Natural killer cell (primary cell): Measurements from ENCODE around the gene ZNF317. TPM values are rescaled to one million over a fixed set of nuclear protein-coding genes. Genes with fewer than 3 reads are reported as not detected.
A peak's percentile ranks its signal among the peaks of the same experiment; 100 is the strongest.

Experiments
- ATAC-seq, 3 donors: fragments of 150-1000 bp in 2 of 3; fragments of 200-7000 bp in 1 of 3; cut with Tn5 transposase; 1 replicate in 1 of 3; 2 replicates in 2 of 3; pipeline ENCODE4 v1.10.0; 2021; ENCODE audit warnings: mild to moderate bottlenecking in 2 of 3, moderate library complexity in 2 of 3
- DNase-seq, 2 donors: peaks; one replicate each; pipeline versions ENCODE4 v3.0.0 to v3.0.0-alpha.2; 2013 to 2021; ENCODE audit warnings: mixed read lengths in 1 of 2
- H3K27ac ChIP-seq: one replicate; pipeline ENCODE4 v1.5.1; 2013; ENCODE audit warnings: mild to moderate bottlenecking, low read length
- H3K27me3 ChIP-seq: one replicate; pipeline ENCODE4 v1.6.1; 2013; ENCODE audit warnings: low read length; ENCODE audit not compliant: control insufficient read depth, insufficient read depth
- H3K36me3 ChIP-seq: one replicate; pipeline ENCODE4 v1.6.1; 2013; ENCODE audit warnings: low read length; ENCODE audit not compliant: control insufficient read depth, insufficient read depth
- H3K4me1 ChIP-seq: one replicate; pipeline ENCODE4 v1.6.1; 2013; ENCODE audit warnings: low read length; ENCODE audit not compliant: control insufficient read depth, insufficient read depth
- H3K4me3 ChIP-seq: one replicate; pipeline ENCODE4 v1.5.1; 2013; ENCODE audit warnings: low read length
- H3K9me3 ChIP-seq: one replicate; pipeline ENCODE4 v1.6.1; 2013; ENCODE audit warnings: low read length; ENCODE audit not compliant: control insufficient read depth, insufficient read depth
- H3K27ac Mint-ChIP-seq, 2 donors: one replicate each; pipeline ENCODE4 v1.8.0; 2022; ENCODE audit warnings: mild to moderate bottlenecking in 2 of 2, mixed read lengths in 2 of 2, moderate library complexity in 1 of 2
- H3K27me3 Mint-ChIP-seq, 2 donors: one replicate each; pipeline ENCODE4 v1.8.0; 2022; ENCODE audit warnings: low read depth in 2 of 2, mixed read lengths in 2 of 2
- H3K36me3 Mint-ChIP-seq: one replicate; pipeline ENCODE4 v1.8.0; 2022; ENCODE audit warnings: mixed read lengths
- H3K4me1 Mint-ChIP-seq, 2 donors: one replicate each; pipeline ENCODE4 v1.8.0; 2022; ENCODE audit warnings: mixed read lengths in 2 of 2
- H3K4me3 Mint-ChIP-seq: one replicate; pipeline ENCODE4 v1.8.0; 2022; ENCODE audit warnings: mild to moderate bottlenecking, moderate library complexity, mixed read lengths
- H3K9me3 Mint-ChIP-seq, 2 donors: one replicate each; pipeline ENCODE4 v1.8.0; 2022; ENCODE audit warnings: mixed read lengths in 2 of 2
- CTCF ChIP-seq: fragments of 200-600 bp; IDR thresholded peaks from one replicate; pipeline ENCODE4 v1.8.0; 2022; ENCODE audit warnings: antibody characterized with exemption
- WGBS: methylation state at CpG from one replicate; pipeline ENCODE4 v1.1.7; 2013; ENCODE audit warnings: missing lambda C conversion rate; ENCODE audit not compliant: insufficient coverage; 5-methylcytosine and 5-hydroxymethylcytosine counted together
- intact Hi-C: fragments of 100-400 bp; cut with micrococcal nuclease; formaldehyde crosslinking; loops from one replicate; pipeline ENCODE4 v1.14.2; 2022
- total RNA-seq, 4 donors: library from RNA; stranded (reverse); fragments of 120-200 nt in 1 of 4; gene quantifications; one replicate each; pipeline versions ENCODE4 v1.2.3 to v1.2.4, GENCODE V29; 2013 to 2022

The ZNF317 gene
- total RNA-seq, 3 donors from 2014 or later (not counting 1 experiment from before 2014, with no cell fraction given): 78.0 to 91.2 (median 82.8) TPM

GRCh38 chr19:9130965-9131364 is 9.2 kb upstream of the ZNF317 start:
- intact Hi-C loops: no loop called here
- peaks cover 17 to 20% of the 10 kb centered on the region in 2 donors for H3K27me3 Mint-ChIP-seq
- Histone ChIP-seq H3K27me3 (peaks cover 4% of the 10 kb centered on the region), H3K4me3 (no peak overlapping the region), H3K36me3 (no peaks in the 10 kb centered on the region), H3K9me3 (no peaks in the 10 kb centered on the region), H3K27ac (no peak overlapping the region), H3K4me1 (no peaks in the 10 kb centered on the region)
- H3K9me3 Mint-ChIP-seq: no peaks in the 10 kb centered on the region
- no peak overlapping the region for H3K4me3 Mint-ChIP-seq
- peaks cover 0 to 8% of the 10 kb centered on the region in 2 donors for H3K4me1 Mint-ChIP-seq
- H3K27ac Mint-ChIP-seq: peak overlapping the region in 1 of 2 donors; percentile 19
- H3K36me3 Mint-ChIP-seq: no peaks in the 10 kb centered on the region
- TF ChIP-seq CTCF: no peak
- no peak for DNase-seq
- 0% methylated on average over 1 of the region's 1 CpG for WGBS
- ATAC-seq: no peak

GRCh38 chr19:9132422-9132821 is 7.8 kb upstream of the ZNF317 start:
- H3K27me3 Mint-ChIP-seq: peaks cover 6% of the 10 kb centered on the region in 2 donors
- TF ChIP-seq CTCF: no peak
- H3K9me3 Mint-ChIP-seq: no peaks in the 10 kb centered on the region
- peaks cover 0 to 8% of the 10 kb centered on the region in 2 donors for H3K4me1 Mint-ChIP-seq
- Histone ChIP-seq H3K36me3 (no peaks in the 10 kb centered on the region), H3K27ac (no peak overlapping the region), H3K27me3 (peaks cover 4% of the 10 kb centered on the region), H3K4me1 (no peaks in the 10 kb centered on the region), H3K4me3 (no peak overlapping the region), H3K9me3 (no peaks in the 10 kb centered on the region)
- no peak for ATAC-seq
- DNase-seq: no peak
- H3K4me3 Mint-ChIP-seq: no peak overlapping the region
- no peak overlapping the region for H3K27ac Mint-ChIP-seq
- WGBS: 68% methylated on average over 5 of the region's 5 CpGs
- H3K36me3 Mint-ChIP-seq: no peaks in the 10 kb centered on the region
- intact Hi-C loops: no loop called here

GRCh38 chr19:9139609-9140158 is 513 bp upstream of the ZNF317 start:
- H3K9me3 Mint-ChIP-seq: peaks cover 0 to under 1% of the 10 kb centered on the region in 2 donors
- Histone ChIP-seq H3K4me3 (peak overlapping the region; percentile 97), H3K27ac (peak overlapping the region; percentile 91), H3K27me3 (no peaks in the 10 kb centered on the region), H3K4me1 (peaks cover 13% of the 10 kb centered on the region), H3K9me3 (peaks cover under 1% of the 10 kb centered on the region), H3K36me3 (no peaks in the 10 kb centered on the region)
- H3K27me3 Mint-ChIP-seq: peaks cover 0 to 3% of the 10 kb centered on the region in 2 donors
- no peak for TF ChIP-seq CTCF
- peak overlapping the region; percentile 98 for H3K4me3 Mint-ChIP-seq
- intact Hi-C loops: loop anchor here (1.0 to 10.0 kb wide), 5 partner anchors 168 to 888 kb away; partner anchors contain the start of genes ZNF266, ZNF561 and ZNF699
- peaks cover 4% of the 10 kb centered on the region for H3K36me3 Mint-ChIP-seq
- peak overlapping the region; percentile 95 to 99 for H3K27ac Mint-ChIP-seq
- ATAC-seq: peak in 1 of 3 donors; percentile 6
- no peak for DNase-seq
- peaks cover 35 to 44% of the 10 kb centered on the region in 2 donors for H3K4me1 Mint-ChIP-seq
- WGBS: 38% methylated on average over 7 of the region's 8 CpGs
